ENCODE data around the gene PLSCR4. TPM values are rescaled to one million over a fixed set of nuclear protein-coding genes. Genes with fewer than 3 reads are reported as not detected.
"Not testable (repeated sequence)": the region's sequence is repeated elsewhere in the genome, so short reads cannot be mapped to it uniquely, and the experiment has no call there.

PLSCR4 gene
- total and polyA plus RNA-seq, 11 donors: 4.0 to 36.3 (median 13.4) TPM

GRCh38 chr3:146227486-146227885, 23.4 kb downstream of the PLSCR4 start:
- DNase-seq: no peak
- intact Hi-C loops (cut with DNase I): loop anchor here in 1 of 10 donors (10.0 kb wide), 1 partner anchor 347 kb away; no protein-coding TSS in a partner anchor
- WGBS, 4 donors: 84 to 95% (median 91%) methylated on average over 1 of the region's 1 CpG
- ATAC-seq: no peak
- H3K27me3 ChIP-seq: no peaks in the 10 kb centered on the region
- H3K4me3 ChIP-seq: no peak overlapping the region
- H3K36me3 ChIP-seq: peaks cover 0 to 3% (median 0%) of the 10 kb centered on the region in 9 donors
- peak overlapping the region in 1 of 12 donors; percentile 27 for H3K27ac ChIP-seq
- TF ChIP-seq CTCF (IDR thresholded peaks at IDR 0.05): no peak
- no peak for TF ChIP-seq POLR2A (IDR thresholded peaks at IDR 0.05)
- H3K9me3 ChIP-seq: peaks cover 0 to 8% (median 0%) of the 10 kb centered on the region in 12 donors
- H3K4me1 ChIP-seq: peaks cover 0 to 16% (median 3%) of the 10 kb centered on the region in 12 donors

- 83 to 88% (median 87%) methylated on average over 2 of the region's 2 CpGs for WGBS, 4 donors
- intact Hi-C loops (cut with DNase I): loop anchor here in 1 of 10 donors (10.0 kb wide), 1 partner anchor 348 kb away; no protein-coding TSS in a partner anchor
- no peaks in the 10 kb centered on the region for H3K27me3 ChIP-seq
Measured at GRCh38 chr3:146226881-146227280, 24.0 kb downstream of the PLSCR4 start.

GRCh38 chr3:146225458-146225857, 25.4 kb downstream of the PLSCR4 start:
- Histone ChIP-seq H3K27ac (peak overlapping the region in 1 of 12 donors; percentile 3), H3K4me1 (peaks cover 0 to 37% (median 11%) of the 10 kb centered on the region in 12 donors)
- ATAC-seq, H3K36me3 ChIP-seq, DNase-seq, H3K9me3 ChIP-seq, H3K27me3 ChIP-seq, H3K4me3 ChIP-seq: not testable (repeated sequence)
- intact Hi-C loops (cut with DNase I): loop anchor here in 1 of 10 donors (10.0 kb wide), 1 partner anchor 349 kb away; no protein-coding TSS in a partner anchor
- WGBS, 4 donors: 89 to 96% (median 95%) methylated on average over 5 to 25 of the region's 25 CpGs

More at GRCh38 chr3:146226881-146227280, 24.0 kb downstream of the PLSCR4 start:
- Histone ChIP-seq H3K4me1 (peaks cover 0 to 23% (median 6%) of the 10 kb centered on the region in 12 donors), H3K27ac (peak overlapping the region in 2 of 12 donors; percentile 13 to 27), H3K36me3 (peaks cover 0 to 3% (median 0%) of the 10 kb centered on the region in 9 donors), H3K4me3 (no peak overlapping the region), H3K9me3 (peaks cover 0 to 8% (median 0%) of the 10 kb centered on the region in 12 donors)
- TF ChIP-seq POLR2A (IDR thresholded peaks at IDR 0.05) (no peak), CTCF (IDR thresholded peaks at IDR 0.05) (no peak)
- DNase-seq: no peak
- ATAC-seq: no peak

DNA sequence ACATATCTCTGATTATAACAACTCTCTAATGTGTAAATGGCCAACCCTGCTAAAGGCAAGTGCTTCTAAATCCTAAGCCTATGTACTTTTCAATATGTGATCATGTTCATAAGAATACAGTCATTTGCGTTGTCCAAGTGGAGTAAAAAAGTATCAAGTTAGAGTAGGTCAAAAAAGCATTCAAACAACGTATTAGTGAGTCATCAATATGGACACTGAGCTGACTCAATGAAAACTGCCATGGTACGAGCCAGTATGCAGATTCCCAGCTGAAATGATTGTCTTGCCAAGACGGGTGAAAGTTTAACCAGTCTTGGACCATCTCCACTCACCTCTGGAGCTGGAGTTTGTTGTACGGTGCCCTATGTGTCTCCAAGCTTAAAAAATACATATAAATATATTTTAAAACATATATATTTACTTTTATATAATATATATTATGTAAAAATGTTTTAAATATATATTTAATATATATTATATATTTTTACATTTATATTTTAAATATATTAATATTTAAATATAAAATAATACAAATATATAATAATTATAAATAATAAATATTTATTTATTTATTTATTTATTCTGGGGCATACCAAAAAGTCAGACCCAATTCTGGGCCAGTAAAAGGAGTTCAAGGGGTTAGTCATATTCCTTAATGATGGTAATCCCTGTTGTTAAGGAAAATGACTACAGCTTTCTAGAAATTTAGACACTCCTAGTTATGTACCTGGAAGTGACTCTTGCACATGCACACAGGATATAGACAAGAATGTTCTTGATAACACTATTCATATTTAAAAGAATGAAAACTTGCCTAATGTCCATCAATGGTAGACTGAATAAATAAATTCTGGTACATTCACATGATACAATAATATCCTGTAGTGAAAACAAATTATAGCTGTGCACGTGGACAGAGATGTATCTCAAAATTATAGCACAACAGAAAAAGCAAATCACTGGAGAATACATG, 27.2 kb downstream of the PLSCR4 start:
- no peak for ATAC-seq
- Histone ChIP-seq H3K27ac (peak overlapping the region in 1 of 12 donors; percentile 30), H3K9me3 (no peaks in the 10 kb centered on the region), H3K4me1 (peaks cover 0 to 52% (median 11%) of the 10 kb centered on the region in 12 donors), H3K36me3 (peaks cover 0 to 17% (median 0%) of the 10 kb centered on the region in 9 donors), H3K27me3 (no peaks in the 10 kb centered on the region), H3K4me3 (no peak overlapping the region)
- intact Hi-C loops (cut with DNase I): loop anchor here in 3 of 10 donors (2.0 to 10.0 kb wide), 3 partner anchors 27 to 351 kb away; partner anchors contain the start of gene PLSCR4 (in 1 of the 3)
- DNase-seq: no peak
- 90 to 95% (median 93%) methylated on average over 6 of the region's 6 CpGs for WGBS, 4 donors
- TF ChIP-seq CTCF (IDR thresholded peaks at IDR 0.05): no peak
- no peak for TF ChIP-seq POLR2A (IDR thresholded peaks at IDR 0.05)

All from heart left ventricle (tissue), 16 donors.